Brain pericyte (primary cell): Measurements from ENCODE around the gene DNAH12.

ENCODE experiments used
- DNase-seq: peaks from one replicate; pipeline ENCODE4 v3.0.0-alpha.2; 2012; ENCODE audit warnings: low read depth, low spot score

Gene DNAH12, protein sequence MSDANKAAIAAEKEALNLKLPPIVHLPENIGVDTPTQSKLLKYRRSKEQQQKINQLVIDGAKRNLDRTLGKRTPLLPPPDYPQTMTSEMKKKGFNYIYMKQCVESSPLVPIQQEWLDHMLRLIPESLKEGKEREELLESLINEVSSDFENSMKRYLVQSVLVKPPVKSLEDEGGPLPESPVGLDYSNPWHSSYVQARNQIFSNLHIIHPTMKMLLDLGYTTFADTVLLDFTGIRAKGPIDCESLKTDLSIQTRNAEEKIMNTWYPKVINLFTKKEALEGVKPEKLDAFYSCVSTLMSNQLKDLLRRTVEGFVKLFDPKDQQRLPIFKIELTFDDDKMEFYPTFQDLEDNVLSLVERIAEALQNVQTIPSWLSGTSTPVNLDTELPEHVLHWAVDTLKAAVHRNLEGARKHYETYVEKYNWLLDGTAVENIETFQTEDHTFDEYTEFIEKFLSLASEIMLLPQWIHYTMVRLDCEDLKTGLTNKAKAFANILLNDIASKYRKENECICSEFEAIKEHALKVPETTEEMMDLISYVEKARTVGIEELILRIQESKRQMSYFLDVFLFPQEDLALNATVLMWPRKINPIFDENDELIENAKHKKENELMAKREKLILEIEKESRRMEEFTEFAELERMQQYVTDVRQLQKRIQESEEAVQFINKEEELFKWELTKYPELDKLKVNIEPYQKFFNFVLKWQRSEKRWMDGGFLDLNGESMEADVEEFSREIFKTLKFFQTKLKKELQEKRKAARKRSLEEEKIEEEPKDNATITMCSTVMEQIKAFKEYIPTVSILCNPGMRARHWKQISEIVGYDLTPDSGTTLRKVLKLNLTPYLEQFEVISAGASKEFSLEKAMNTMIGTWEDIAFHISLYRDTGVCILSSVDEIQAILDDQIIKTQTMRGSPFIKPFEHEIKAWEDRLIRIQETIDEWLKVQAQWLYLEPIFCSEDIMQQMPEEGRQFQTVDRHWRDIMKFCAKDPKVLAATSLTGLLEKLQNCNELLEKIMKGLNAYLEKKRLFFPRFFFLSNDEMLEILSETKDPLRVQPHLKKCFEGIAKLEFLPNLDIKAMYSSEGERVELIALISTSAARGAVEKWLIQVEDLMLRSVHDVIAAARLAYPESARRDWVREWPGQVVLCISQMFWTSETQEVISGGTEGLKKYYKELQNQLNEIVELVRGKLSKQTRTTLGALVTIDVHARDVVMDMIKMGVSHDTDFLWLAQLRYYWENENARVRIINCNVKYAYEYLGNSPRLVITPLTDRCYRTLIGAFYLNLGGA (N-terminal part only)

GRCh38 chr3:57544181-57545125 lies at the start of gene DNAH12:
Gene DNAH12, minus strand, starts transcription at chr3:57544344. Its CDS starts 1,474 bp downstream, at chr3:57542870.
- no peak for DNase-seq

- no peak for DNase-seq
Measured at GRCh38 chr3:57592306-57592705, 48.2 kb upstream of the DNAH12 start.

DNA sequence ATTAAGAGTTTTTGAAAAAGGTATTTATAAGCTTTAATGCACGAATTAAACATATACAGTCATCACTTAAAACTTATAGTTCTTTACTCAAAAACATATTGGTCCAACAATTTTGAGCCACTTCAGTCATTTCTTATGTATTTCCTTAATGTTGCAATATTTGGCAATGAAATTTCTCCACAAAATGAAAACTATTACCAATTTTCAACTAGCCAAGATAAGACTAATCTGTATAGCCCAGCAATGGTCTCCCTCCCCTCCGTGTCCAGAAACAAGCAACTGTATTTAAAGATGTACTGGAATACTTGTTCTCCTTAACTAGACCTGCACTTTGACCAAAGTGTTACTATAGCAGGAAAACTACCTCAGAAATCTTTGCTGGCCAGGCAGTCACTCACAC lies 43.8 kb upstream of the DNAH12 start:
- DNase-seq: no peak

- no peak for DNase-seq
Measured at GRCh38 chr3:57586778-57587177, 42.6 kb upstream of the DNAH12 start.

DNA sequence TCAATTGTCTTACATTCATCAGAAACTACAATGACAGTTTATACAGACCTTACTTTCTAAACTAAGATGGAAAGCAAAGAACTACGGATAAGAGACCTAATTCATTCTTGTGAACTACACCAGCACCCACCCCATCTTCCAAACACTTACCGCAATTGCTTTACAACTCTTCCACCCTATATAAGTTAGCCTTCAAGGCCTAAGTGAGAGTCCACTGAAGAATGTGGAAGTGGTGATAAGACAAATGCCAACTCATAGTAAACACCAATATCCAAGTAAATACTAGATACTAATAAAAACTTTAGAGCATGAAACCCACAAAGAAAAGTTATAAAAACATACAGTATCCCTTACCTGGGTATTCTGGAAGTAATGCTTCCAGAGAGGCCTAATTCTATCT lies 39.4 kb upstream of the DNAH12 start:
- DNase-seq: no peak

- DNase-seq: no peak
Measured at GRCh38 chr3:57582474-57583168, 38.5 kb upstream of the DNAH12 start.

DNA sequence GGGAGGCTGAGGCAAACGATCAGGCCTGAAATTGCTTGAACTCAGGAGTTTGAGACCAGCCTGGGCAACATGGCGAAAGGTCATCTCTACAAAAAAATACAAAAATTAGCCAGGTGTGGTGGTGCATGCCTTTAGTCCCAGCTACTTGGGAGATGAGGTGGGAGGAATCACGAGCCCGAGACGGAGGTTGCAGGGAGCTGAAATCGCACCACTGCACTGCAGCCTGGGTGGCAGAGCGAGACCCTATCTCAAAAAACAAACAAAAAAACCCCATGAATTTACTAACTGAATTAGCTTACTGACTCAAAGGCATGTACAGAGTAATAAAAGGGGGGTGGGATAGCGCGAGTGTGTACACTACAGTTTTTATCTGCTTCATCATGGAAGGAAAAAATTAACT lies 33.7 kb upstream of the DNAH12 start:
- DNase-seq: no peak

DNA sequence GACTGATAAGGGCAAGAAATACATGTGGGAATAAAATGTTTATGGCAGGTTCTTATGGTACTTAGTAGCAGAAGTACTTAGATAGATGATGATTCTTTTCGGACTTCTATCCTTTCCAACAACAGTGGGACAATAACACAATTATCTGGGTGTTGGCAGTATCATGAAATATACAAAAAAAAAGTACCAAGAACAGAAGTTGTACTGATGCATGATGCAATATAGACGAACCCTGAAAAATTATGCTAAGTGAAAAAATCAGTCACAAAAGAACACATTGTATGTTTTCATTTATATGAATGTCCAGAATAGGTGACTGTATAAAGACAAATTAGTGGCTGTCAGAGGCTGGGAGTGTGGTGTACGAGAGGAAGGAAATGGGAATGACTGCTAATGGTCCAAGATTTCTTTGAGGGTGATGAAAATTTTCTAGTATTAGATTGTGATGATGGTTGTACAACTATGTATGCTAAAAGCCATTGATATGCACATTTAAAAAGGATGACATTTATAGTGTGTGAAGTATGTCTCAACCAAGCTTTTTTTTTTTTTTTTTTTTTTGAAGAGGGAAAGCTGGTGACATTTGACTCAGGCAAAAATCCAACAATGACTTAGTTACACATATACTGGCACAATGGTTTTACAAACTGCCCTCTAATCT lies 32.0 kb upstream of the DNAH12 start:
- DNase-seq: no peak

DNA sequence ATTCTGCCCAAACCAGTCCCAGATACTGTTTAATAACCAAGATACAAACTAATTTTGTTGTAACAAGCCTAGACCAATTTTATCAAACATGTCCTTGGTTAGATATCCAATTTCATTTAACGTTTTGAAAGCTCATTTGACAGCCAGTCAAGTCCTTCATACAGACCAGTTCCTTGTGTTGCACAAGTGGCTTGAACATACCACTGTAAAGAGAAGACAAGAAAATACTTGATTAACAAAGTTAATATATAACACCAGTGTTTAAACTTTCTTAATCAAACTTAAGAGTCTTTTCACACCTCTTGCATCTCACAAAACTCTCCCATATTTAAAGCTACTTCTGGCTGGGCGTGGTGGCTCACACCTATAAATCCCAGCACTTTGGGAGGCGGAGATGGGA lies 28.0 kb upstream of the DNAH12 start:
- no peak for DNase-seq

- no peak for DNase-seq
Measured at GRCh38 chr3:57570878-57571277, 26.7 kb upstream of the DNAH12 start.

DNA sequence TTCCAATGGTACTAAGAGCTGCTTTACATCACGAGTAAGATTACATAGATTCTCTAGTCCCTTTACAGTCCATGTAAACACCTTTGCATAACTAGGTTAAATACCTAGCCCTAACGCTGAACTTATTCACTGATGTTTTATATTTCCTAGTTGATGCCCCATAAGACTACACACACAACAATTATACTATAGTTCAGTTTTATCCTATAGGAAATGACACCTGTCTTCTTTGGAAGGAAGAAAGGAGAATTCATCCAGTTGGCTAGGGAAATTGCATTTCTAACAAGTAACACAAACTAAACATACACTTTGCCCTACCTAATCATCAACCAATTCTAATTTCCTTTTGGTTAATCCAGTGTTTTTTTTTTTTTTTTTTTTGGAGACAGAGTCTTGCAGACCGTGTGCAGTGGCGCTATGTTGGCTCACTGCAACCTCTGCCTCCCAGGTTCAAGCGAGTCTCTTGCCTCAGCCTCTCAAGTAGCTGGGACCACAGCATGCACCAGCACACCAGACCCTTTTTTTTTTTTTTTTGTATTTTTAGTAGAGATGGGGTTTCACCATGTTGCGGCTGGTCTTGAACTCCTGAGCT lies 25.8 kb upstream of the DNAH12 start:
- DNase-seq: no peak

DNA sequence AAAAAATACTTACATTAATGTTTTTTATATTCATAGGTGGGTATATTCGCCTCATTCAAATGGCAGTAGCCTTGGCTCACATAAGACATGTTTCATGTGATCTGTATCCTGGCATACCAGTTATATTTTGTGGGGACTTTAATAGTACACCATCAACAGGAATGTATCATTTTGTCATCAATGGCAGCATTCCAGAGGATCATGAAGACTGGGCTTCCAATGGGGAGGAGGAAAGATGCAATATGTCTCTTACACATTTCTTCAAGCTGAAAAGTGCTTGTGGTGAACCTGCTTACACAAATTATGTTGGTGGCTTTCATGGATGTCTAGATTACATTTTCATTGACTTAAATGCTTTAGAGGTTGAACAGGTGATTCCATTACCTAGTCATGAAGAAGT lies 15.4 kb upstream of the DNAH12 start:
- DNase-seq: no peak

DNA sequence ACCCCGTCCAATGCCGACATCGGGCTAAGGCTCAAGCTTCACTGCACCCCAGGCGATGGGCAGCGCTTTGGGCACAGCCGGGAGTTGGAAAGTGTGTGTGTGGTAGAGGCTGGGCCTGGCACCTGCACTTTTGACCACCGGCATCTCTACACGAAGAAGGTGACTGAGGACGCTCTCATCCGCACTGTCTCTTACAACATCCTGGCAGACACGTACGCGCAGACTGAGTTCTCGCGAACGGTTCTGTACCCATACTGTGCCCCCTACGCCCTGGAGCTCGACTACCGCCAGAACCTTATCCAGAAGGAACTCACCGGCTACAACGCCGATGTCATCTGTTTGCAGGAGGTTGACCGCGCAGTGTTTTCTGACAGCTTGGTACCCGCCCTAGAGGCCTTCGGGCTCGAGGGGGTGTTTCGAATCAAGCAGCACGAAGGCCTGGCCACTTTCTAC lies 13.0 kb upstream of the DNAH12 start:
- DNase-seq: no peak

GRCh38 chr3:57556459-57557084 lies 12.4 kb upstream of the DNAH12 start:
- no peak for DNase-seq

GRCh38 chr3:57555738-57556458 lies 11.8 kb upstream of the DNAH12 start, which contains the start of gene PDE12:
Gene PDE12, plus strand, starts transcription at chr3:57556274. Its CDS starts 106 bp downstream, at chr3:57556380.
- DNase-seq: peak; percentile 77

GRCh38 chr3:57555306-57555705 lies 11.2 kb upstream of the DNAH12 start:
- no peak for DNase-seq

- no peak for DNase-seq
Measured at GRCh38 chr3:57546616-57547015, 2.5 kb upstream of the DNAH12 start.
